ENCODE measurements around the gene HLA-A.

The HLA-A gene

GRCh38 chr6:29933955-29934354 is 8.4 kb upstream of the HLA-A start:
- DNase-seq (ENCODE audit: low read depth in 1 of 2, low spot score in 1 of 2): no peak

- no peak for DNase-seq (ENCODE audit: low read depth in 1 of 2, low spot score in 1 of 2)
Measured at GRCh38 chr6:29935273-29935955, 6.9 kb upstream of the HLA-A start.

GRCh38 chr6:29938746-29939508 is 3.4 kb upstream of the HLA-A start:
- DNase-seq (ENCODE audit: low read depth in 1 of 2, low spot score in 1 of 2): no peak

- DNase-seq (ENCODE audit: low read depth in 1 of 2, low spot score in 1 of 2): no peak
Measured at GRCh38 chr6:29941016-29941415, 1.3 kb upstream of the HLA-A start.

- no peak for DNase-seq (ENCODE audit: low read depth in 1 of 2, low spot score in 1 of 2)
Measured at GRCh38 chr6:29941471-29941870, 861 bp upstream of the HLA-A start.

- DNase-seq (ENCODE audit: low read depth in 1 of 2, low spot score in 1 of 2): no peak
Measured at GRCh38 chr6:29941916-29942274, 437 bp upstream of the HLA-A start.

GRCh38 chr6:29943053-29943966 is 978 bp downstream of the HLA-A start:
- DNase-seq (ENCODE audit: low read depth in 1 of 2, low spot score in 1 of 2): no peak

GRCh38 chr6:29945281-29945820 is 3.0 kb downstream of the HLA-A start:
- DNase-seq (ENCODE audit: low read depth in 1 of 2, low spot score in 1 of 2): no peak

- DNase-seq (ENCODE audit: low read depth in 1 of 2, low spot score in 1 of 2): no peak
Measured at GRCh38 chr6:29946223-29947076, 4.1 kb downstream of the HLA-A start.

- no peak for DNase-seq (ENCODE audit: low read depth in 1 of 2, low spot score in 1 of 2)
Measured at GRCh38 chr6:29947077-29947980, 5.0 kb downstream of the HLA-A start.

GRCh38 chr6:29948277-29948676 is 5.9 kb downstream of the HLA-A start:
- DNase-seq (ENCODE audit: low read depth in 1 of 2, low spot score in 1 of 2): no peak

GRCh38 chr6:29949934-29950333 is 7.6 kb downstream of the HLA-A start:
- DNase-seq (ENCODE audit: low read depth in 1 of 2, low spot score in 1 of 2): no peak

- DNase-seq (ENCODE audit: low read depth in 1 of 2, low spot score in 1 of 2): no peak
Measured at GRCh38 chr6:29951882-29952281, 9.6 kb downstream of the HLA-A start.

- no peak for DNase-seq (ENCODE audit: low read depth in 1 of 2, low spot score in 1 of 2)
Measured at GRCh38 chr6:29953001-29953441, 10.7 kb downstream of the HLA-A start.

- no peak for DNase-seq (ENCODE audit: low read depth in 1 of 2, low spot score in 1 of 2)
Measured at GRCh38 chr6:29953686-29954085, 11.4 kb downstream of the HLA-A start.

GRCh38 chr6:29954272-29954671 is 11.9 kb downstream of the HLA-A start:
- no peak for DNase-seq (ENCODE audit: low read depth in 1 of 2, low spot score in 1 of 2)

GRCh38 chr6:29955783-29956182 is 13.5 kb downstream of the HLA-A start:
- no peak for DNase-seq (ENCODE audit: low read depth in 1 of 2, low spot score in 1 of 2)

GRCh38 chr6:29956518-29956917 is 14.2 kb downstream of the HLA-A start:
- DNase-seq (ENCODE audit: low read depth in 1 of 2, low spot score in 1 of 2): no peak

- no peak for DNase-seq (ENCODE audit: low read depth in 1 of 2, low spot score in 1 of 2)
Measured at GRCh38 chr6:29958046-29958445, 15.7 kb downstream of the HLA-A start.

All from activated T-helper 1 cell treated with anti-CD3 and anti-CD28 coated beads, Interleukin-2, amount 50 U/mL, for 16 hours (primary cell).